Cardiac fibroblast (primary cell): ENCODE data around the gene SMOC1.

Experiments
- DNase-seq, 2 donors: peaks; one replicate each; pipeline versions ENCODE4 v3.0.0 to v3.0.0-alpha.2; 2010; ENCODE audit warnings: low read depth in 2 of 2
- H3K4me3 ChIP-seq, 2 donors: replicated peaks in 1 of 2; 1 replicate in 1 of 2; 2 replicates in 1 of 2; pipeline ENCODE4 v1.5.1; 2011; ENCODE audit warnings: low read depth in 2 of 2, low read length in 2 of 2, mild to moderate bottlenecking in 2 of 2, moderate library complexity in 1 of 2
- CTCF ChIP-seq: IDR thresholded peaks from one replicate; pipeline ENCODE4 v1.5.1; 2011; ENCODE audit warnings: low read depth, mild to moderate bottlenecking, low read length, inconsistent platforms

The SMOC1 gene

GRCh38 chr14:69999261-69999674 lies 120.1 kb downstream of the SMOC1 start:
- peak; percentile 50 to 86 for DNase-seq

GRCh38 chr14:70000601-70001000 lies 121.4 kb downstream of the SMOC1 start:
- H3K4me3 ChIP-seq, result no peak overlapping the region
- TF ChIP-seq CTCF, result no peak
- no peak for DNase-seq

More at GRCh38 chr14:69999261-69999674, 120.1 kb downstream of the SMOC1 start:
- no peak overlapping the region for H3K4me3 ChIP-seq
- TF ChIP-seq CTCF, result no peak

GRCh38 chr14:70002589-70003346 lies 123.6 kb downstream of the SMOC1 start:
- DNase-seq, result no peak
- TF ChIP-seq CTCF, result no peak
- H3K4me3 ChIP-seq, result no peak overlapping the region

- no peak for TF ChIP-seq CTCF
- no peak overlapping the region for H3K4me3 ChIP-seq
- no peak for DNase-seq
Measured at GRCh38 chr14:70004791-70005190, 125.6 kb downstream of the SMOC1 start.

DNA sequence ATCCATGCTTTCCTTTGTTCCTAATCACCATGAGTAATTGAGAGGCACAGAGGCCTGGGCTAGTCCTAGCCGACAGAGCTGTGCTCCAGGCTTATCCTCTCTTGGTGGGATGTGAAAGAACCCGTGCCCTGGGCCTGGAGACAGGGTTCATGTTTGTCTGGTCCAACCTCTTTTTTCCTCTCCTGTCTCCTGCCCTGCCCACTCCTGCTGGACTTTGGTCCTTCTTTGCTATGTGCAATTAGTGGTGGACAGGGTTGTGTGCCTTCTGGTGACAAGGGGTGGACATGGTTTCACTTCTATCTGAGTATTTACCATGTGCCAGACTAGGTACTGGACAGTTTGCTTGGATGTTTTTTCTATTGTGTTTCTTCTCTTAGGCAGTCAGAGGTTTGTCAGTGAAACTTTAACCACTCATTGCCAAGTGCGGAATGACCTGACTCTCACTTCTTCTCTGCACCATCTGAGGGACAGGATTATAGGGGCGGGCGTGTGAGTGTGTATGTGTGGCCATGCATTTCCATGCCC lies 126.1 kb downstream of the SMOC1 start:
- no peak for TF ChIP-seq CTCF
- no peak for DNase-seq
- H3K4me3 ChIP-seq, result no peak overlapping the region

DNA sequence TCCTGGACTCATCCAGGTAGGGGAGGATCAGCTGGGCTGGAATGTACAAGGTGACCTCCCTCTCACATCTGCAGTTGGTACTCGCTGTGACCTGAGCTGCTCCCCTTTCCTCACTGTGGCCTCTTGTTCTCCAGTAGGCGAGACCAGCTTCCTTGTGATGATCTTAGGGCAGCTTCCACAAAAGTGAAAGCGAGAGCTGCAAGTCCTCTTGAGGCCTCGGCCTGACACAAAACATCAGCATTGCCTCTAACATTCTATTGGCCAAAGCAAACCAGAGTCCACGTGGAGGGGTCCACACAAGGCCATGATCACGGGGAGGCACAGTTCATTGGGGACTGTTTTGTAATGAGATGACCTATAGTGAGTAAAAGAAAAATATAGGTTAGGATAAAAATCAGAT lies 127.5 kb downstream of the SMOC1 start:
- TF ChIP-seq CTCF, result no peak
- H3K4me3 ChIP-seq, result no peak overlapping the region
- DNase-seq, result no peak
